Vagina (tissue), 2 donors: ENCODE data around the gene NMRAL1.

Experiments
- POLR2A ChIP-seq, 2 donors: fragments of 450-650 bp; IDR thresholded peaks; one replicate each; pipeline ENCODE4 v1.6.1; 2017; ENCODE audit warnings: antibody characterized with exemption in 2 of 2, mild to moderate bottlenecking in 2 of 2, moderate library complexity in 2 of 2
- TF ChIP-seq, protein P1 (sequence below), 3 experiments: fragments of 450-650 bp in 2 of 3; fragments of 200-600 bp in 1 of 3; sonication (generic) in 1 of 3; IDR thresholded peaks; one replicate each; pipeline ENCODE4 v1.5.1; 2017 to 2019; ENCODE audit warnings: antibody characterized with exemption in 3 of 3, mild to moderate bottlenecking in 2 of 3, moderate library complexity in 2 of 3

DNA sequence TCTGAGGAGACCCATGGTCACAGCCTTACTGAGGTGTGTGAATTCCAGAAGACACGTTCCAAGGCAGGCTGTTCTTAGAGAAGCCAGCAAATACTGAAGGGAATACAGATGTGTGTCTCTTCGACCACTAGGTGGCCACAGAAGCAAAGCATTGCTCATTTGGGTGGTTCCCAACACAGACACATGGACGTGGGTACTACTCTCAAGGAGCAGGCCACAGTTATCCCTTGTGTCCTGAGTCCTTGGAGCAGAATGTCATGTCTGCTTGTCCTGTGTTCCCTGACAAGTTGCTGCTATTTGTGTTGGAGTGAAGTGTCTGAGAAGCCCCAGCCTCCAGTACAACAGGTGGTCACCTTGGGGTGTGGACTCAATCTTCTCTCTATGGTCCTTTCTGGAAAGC, 32.0 kb upstream of the NMRAL1 start:
- TF ChIP-seq POLR2A (IDR thresholded peaks at IDR 0.05), result no peak
- TF ChIP-seq, protein P1, sequence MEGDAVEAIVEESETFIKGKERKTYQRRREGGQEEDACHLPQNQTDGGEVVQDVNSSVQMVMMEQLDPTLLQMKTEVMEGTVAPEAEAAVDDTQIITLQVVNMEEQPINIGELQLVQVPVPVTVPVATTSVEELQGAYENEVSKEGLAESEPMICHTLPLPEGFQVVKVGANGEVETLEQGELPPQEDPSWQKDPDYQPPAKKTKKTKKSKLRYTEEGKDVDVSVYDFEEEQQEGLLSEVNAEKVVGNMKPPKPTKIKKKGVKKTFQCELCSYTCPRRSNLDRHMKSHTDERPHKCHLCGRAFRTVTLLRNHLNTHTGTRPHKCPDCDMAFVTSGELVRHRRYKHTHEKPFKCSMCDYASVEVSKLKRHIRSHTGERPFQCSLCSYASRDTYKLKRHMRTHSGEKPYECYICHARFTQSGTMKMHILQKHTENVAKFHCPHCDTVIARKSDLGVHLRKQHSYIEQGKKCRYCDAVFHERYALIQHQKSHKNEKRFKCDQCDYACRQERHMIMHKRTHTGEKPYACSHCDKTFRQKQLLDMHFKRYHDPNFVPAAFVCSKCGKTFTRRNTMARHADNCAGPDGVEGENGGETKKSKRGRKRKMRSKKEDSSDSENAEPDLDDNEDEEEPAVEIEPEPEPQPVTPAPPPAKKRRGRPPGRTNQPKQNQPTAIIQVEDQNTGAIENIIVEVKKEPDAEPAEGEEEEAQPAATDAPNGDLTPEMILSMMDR (IDR thresholded peaks at IDR 0.05), result peak; percentile 36 to 71 (median 71)
